Activated T-cell treated with anti-CD3 and anti-CD28 coated beads, Interleukin-2, amount 50 U/mL, for 48 hours (primary cell): ENCODE data around the gene CENPL.
"Not testable (repeated sequence)": the region's sequence is repeated elsewhere in the genome, so short reads cannot be mapped to it uniquely, and the experiment has no call there.

Experiments used
- DNase-seq, 2 experiments: peaks; one replicate each; pipeline ENCODE4 v3.0.0-alpha.2; 2020

The CENPL gene, protein sequence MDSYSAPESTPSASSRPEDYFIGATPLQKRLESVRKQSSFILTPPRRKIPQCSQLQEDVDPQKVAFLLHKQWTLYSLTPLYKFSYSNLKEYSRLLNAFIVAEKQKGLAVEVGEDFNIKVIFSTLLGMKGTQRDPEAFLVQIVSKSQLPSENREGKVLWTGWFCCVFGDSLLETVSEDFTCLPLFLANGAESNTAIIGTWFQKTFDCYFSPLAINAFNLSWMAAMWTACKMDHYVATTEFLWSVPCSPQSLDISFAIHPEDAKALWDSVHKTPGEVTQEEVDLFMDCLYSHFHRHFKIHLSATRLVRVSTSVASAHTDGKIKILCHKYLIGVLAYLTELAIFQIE

DNA sequence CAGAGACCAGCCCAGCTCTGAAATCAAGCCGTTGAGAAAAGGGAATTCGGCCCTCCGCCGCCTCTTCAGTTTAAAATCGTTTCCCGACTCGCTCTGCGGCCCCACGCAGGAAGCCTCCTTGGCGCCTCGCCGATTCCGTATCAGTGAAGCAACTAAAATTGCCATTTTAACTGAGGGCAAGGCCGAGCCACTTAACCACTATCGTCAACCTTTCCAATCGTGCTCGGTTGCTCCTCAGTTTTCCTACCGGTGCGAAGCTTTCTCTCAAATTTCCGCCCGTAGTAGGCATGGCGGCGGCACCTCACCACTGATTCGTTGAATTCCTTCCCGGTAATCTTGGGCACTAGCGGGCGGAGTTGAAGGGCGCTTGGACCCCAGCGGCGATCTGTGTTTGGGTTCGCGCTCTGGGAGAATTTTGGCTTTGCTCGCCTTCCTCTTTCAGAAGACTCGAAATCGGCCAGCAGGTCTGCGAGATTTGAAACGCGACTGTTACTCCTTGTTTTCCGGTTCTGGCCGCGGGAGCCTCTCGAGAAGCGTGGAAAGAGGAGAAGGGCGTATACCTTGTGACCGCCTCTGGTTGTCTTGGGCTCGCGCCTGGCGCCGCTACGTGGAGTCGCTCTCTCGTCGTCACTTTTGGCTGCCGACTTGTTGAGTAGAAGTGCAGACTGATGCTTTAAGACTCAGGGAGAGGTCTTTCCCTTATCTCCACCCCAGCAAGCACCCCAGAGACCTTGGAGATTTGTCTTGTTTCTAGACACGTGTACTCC lies at the start of gene CENPL, which contains the start of gene DARS2:
Gene CENPL (minus strand): TSS at position 569 of the 767 bp plus-strand sequence. CDS start 13,584 bp downstream, outside the sequence.
Gene DARS2 (plus strand): TSS at position 359 of the 767 bp plus-strand sequence. CDS start 557 bp downstream, outside the sequence.
- peak; percentile 93 for DNase-seq

- DNase-seq, result no peak
Measured at GRCh38 chr1:173871500-173871899, 46.8 kb upstream of the CENPL start.

- no peak for DNase-seq
Measured at GRCh38 chr1:173871091-173871490, 46.4 kb upstream of the CENPL start.

DNA sequence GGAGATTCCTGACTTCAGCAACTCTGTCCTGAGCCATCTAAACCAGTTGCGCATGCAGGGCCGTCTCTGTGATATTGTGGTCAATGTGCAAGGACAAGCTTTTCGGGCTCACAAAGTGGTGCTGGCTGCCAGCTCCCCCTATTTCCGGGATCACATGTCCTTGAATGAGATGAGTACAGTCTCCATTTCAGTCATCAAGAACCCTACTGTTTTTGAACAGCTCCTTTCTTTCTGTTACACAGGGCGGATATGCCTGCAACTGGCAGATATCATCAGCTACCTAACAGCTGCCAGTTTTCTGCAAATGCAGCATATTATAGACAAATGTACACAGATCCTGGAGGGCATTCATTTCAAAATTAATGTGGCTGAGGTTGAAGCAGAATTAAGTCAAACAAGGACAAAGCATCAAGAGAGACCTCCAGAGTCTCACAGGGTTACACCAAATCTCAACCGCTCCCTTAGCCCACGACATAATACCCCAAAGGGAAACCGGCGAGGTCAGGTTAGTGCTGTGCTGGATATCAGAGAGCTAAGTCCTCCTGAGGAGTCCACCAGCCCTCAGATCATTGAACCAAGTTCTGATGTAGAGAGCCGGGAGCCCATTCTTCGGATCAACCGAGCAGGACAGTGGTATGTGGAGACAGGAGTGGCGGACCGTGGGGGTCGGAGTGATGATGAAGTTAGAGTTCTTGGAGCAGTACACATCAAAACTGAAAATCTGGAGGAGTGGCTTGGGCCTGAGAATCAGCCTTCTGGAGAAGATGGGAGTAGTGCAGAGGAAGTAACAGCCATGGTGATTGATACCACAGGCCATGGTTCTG lies 45.8 kb upstream of the CENPL start:
- DNase-seq, result peak; percentile 46 to 47

GRCh38 chr1:173869021-173869359 lies 44.3 kb upstream of the CENPL start:
- DNase-seq, result no peak

DNA sequence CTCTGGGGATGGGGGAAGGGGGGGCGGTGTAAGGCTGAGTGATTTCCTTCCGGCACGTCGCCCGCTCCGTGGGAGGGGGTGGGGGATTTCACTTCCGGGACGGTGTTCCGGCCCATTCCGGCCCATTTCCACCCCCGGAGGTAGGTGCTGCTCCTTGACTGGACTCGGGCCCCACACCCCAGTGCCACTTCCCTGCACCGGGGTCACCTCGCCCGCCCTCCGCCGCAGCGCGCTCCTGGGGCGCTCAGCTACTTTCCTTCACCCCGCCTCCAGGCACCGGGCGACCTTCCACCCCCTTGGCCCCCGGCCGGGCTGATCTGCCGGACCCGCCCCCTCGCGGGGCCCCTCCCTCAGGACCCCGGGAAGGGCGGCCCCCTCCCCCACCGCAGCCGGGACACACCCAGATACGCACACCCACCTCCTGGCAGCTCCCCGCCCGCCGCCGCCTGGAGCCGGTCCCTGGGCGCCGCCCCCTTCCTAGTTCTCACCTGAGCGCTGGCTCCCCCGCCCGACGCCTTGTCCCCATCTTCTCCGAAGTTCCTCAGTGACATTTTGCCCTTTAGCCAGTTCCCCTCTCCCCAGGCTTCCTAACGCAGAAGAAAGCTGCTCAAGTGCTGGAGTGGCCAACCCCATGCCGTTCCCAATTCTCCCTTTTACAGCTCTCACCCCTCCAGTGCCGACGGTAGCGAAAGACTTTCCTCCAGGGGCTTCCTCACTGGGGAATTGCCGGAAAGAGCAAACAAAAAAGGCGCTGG lies 43.8 kb upstream of the CENPL start, which contains the start of gene ZBTB37:
Gene ZBTB37 (plus strand): TSS at position 115 of the 755 bp plus-strand sequence. CDS start 1,846 bp downstream, outside the sequence.
- peak; percentile 95 to 97 for DNase-seq

- peak; percentile 100 for DNase-seq
Measured at GRCh38 chr1:173867753-173868265, 43.1 kb upstream of the CENPL start, which contains the start of gene GAS5. TSS of gene GAS5 (minus strand) at chr1:173867989.

- DNase-seq, result no peak
Measured at GRCh38 chr1:173867141-173867752, 42.6 kb upstream of the CENPL start.

DNA sequence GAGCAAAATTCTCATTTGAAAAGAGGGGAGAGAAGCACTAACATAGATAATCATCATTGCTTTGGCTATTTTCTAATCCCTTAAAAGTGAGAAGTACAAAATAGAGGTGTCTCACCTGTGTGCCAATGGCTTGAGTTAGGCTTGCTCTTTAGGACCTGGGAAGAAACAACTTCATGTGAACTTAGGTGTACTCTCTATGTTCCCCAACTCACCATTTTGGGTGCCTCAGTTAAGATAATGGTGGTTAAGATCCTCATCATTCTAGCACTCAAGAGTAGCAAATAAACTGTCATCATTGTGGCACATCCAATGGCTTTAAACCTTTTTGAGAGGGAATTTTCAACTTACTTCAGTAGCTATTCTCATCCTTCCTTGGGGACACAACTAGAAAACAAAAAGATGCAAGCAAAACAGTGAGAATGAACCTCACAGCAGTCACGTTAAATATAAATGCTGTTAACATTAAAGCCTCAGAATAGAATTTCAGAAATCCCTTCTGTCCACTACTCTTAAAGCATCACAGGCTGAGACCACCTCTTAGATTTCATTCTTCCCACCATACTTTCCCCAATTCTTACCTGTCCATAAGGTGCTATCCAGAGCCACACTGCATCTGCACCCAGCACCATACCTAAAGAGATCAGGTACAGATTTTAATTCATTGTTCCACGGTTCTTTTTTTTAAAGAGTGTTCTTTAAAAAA lies 41.9 kb upstream of the CENPL start:
- DNase-seq, result no peak

GRCh38 chr1:173865468-173866164 lies 40.9 kb upstream of the CENPL start:
- no peak for DNase-seq

DNA sequence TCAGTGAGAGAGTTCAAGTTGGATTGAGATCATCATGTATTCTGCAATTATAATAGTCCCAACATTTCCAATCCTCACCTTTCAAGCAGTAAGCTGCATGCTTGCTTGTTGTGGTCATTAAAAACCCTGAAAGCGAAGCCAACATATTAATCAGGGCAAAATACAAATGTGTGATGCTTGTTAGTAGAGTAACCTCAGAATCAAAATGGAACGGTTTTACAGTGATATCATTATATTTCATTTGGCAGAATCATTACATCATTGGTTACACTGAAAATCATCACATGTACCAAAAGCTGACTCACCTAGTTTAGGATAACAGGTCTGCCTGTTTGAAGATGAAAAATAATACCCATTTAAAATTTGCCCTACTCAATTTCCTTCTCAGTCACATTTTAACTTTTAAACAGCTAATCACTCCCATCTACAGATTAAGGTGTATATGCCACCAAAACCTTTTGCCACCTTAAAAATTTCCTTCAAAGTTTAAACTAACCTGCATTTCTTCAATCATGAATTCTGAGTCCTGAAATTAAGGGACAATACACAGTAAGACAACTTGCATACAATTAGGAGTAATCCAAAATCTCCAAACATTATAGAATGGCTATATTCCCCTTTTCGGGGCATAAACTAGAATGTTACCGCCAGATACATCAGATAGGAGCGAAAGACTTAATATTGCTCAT lies 39.6 kb upstream of the CENPL start:
- DNase-seq, result no peak

GRCh38 chr1:173863224-173864161 lies 38.8 kb upstream of the CENPL start:
- no peak for DNase-seq

- peak in 1 of 2 experiments; percentile 52 for DNase-seq
Measured at GRCh38 chr1:173862769-173863223, 38.1 kb upstream of the CENPL start.

- peak; percentile 77 to 79 for DNase-seq
Measured at GRCh38 chr1:173862146-173862768, 37.6 kb upstream of the CENPL start.

GRCh38 chr1:173861731-173862145 lies 37.1 kb upstream of the CENPL start:
- DNase-seq, result peak; percentile 72

DNA sequence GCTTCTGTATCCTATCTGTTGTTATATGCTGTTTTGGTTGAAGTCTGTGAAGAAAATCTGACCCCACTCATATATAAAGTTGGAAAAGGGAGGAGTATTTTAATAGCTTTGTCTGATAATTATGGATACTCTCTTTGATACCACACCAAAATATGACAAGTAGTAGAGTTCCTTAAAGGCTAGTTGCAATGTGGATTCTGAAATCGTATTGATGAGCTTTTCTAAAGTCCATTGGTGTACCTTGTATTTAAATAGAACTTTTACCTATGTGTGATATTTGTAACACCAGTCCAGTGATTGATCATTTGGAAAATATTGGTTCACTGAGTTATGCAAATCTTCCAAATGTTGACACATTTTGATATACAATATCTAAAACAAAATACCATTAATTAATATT lies 35.4 kb upstream of the CENPL start:
- DNase-seq, result no peak

- not testable (repeated sequence) for DNase-seq
Measured at GRCh38 chr1:173859547-173859946, 34.9 kb upstream of the CENPL start.
